DND-41 (cell line): ENCODE results near the gene CFAP221.

Source experiments
- EZH2 ChIP-seq: IDR thresholded peaks from 3 replicates; pipeline ENCODE4 v1.6.1; 2012; ENCODE audit warnings: borderline replicate concordance, low read depth, mild to moderate bottlenecking, moderate library complexity, low read length, inconsistent platforms; ENCODE audit not compliant: severe bottlenecking
- TF ChIP-seq, protein P1 (sequence below): IDR thresholded peaks from 2 replicates; pipeline ENCODE4 v1.5.1; 2012; ENCODE audit warnings: borderline replicate concordance, low read length, moderate library complexity, mild to moderate bottlenecking; ENCODE audit not compliant: poor library complexity, severe bottlenecking; ENCODE audit errors: extremely low read depth

DNA sequence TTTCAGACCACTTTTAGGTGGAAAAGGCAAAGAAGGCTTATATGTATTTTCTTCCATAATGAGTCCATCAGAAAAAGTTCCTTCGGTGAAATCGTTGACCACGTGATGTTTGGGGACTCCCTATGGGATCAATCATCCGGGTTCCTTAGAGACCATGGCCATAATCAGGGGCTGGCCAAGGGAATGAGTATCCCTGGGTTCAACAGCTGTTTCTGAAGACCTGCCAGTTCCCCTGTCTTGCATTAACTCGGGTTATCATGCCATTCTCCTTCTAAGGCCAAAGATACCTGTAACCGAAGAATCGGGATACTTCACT, 116.1 kb downstream of the CFAP221 start:
- TF ChIP-seq, protein P1, sequence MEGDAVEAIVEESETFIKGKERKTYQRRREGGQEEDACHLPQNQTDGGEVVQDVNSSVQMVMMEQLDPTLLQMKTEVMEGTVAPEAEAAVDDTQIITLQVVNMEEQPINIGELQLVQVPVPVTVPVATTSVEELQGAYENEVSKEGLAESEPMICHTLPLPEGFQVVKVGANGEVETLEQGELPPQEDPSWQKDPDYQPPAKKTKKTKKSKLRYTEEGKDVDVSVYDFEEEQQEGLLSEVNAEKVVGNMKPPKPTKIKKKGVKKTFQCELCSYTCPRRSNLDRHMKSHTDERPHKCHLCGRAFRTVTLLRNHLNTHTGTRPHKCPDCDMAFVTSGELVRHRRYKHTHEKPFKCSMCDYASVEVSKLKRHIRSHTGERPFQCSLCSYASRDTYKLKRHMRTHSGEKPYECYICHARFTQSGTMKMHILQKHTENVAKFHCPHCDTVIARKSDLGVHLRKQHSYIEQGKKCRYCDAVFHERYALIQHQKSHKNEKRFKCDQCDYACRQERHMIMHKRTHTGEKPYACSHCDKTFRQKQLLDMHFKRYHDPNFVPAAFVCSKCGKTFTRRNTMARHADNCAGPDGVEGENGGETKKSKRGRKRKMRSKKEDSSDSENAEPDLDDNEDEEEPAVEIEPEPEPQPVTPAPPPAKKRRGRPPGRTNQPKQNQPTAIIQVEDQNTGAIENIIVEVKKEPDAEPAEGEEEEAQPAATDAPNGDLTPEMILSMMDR = no peak
- TF ChIP-seq EZH2 = no peak
